CD4-positive, alpha-beta T cell (primary cell): ENCODE measurements around the gene KCNMA1. TPM values are rescaled to one million over a fixed set of nuclear protein-coding genes. Genes with fewer than 3 reads are reported as not detected.

Experiments
- ATAC-seq: fragments of 200-7000 bp; cut with Tn5 transposase; one replicate; pipeline ENCODE4 v1.10.0; 2022; ENCODE audit warnings: mild to moderate bottlenecking; ENCODE audit not compliant: poor library complexity
- CTCF ChIA-PET: fragments of 350-600 bp; sonication (Branson Sonifier 250); formaldehyde crosslinking; loops from one replicate; lab custom pipeline; 2021; ENCODE audit warnings: antibody characterized with exemption, inconsistent platforms; lab: Charles Lee
- POLR2A ChIA-PET: fragments of 350-600 bp; sonication (Branson Sonifier 250); formaldehyde crosslinking; loops from one replicate; lab custom pipeline; 2021; ENCODE audit warnings: antibody characterized with exemption, inconsistent platforms; lab: Charles Lee
- DNase-seq, 14 experiments: peaks; one replicate each; pipeline ENCODE4 v3.0.0-alpha.2; 2013 to 2020; ENCODE audit warnings: mixed read lengths in 2 of 14
- H3K27ac ChIP-seq, 2 donors: one replicate each; pipeline versions ENCODE4 v1.5.1 to v1.7.0; 2013; ENCODE audit warnings: low read length in 2 of 2, low read depth in 1 of 2, mild to moderate bottlenecking in 1 of 2
- H3K27me3 ChIP-seq, 2 experiments: 1 replicate in 1 of 2; 2 replicates in 1 of 2; pipeline versions ENCODE4 v1.6.1 to v1.7.0; 2013; ENCODE audit warnings: low read length in 2 of 2, control low read depth in 1 of 2, mild to moderate bottlenecking in 1 of 2, moderate library complexity in 1 of 2; ENCODE audit not compliant: insufficient read depth in 2 of 2, control insufficient read depth in 1 of 2
- H3K36me3 ChIP-seq: one replicate; pipeline ENCODE4 v1.6.1; 2013; ENCODE audit warnings: low read length, control low read depth; ENCODE audit not compliant: insufficient read depth
- H3K4me1 ChIP-seq: one replicate; pipeline ENCODE4 v1.6.1; 2013; ENCODE audit warnings: low read length, control low read depth; ENCODE audit not compliant: insufficient read depth
- H3K4me3 ChIP-seq: one replicate; pipeline ENCODE4 v1.5.1; 2013; ENCODE audit warnings: mild to moderate bottlenecking, low read length, moderate library complexity
- H3K9me3 ChIP-seq, 2 experiments: 1 replicate in 1 of 2; 2 replicates in 1 of 2; pipeline versions ENCODE4 v1.6.1 to v1.7.0; 2013; ENCODE audit warnings: low read length in 2 of 2, mild to moderate bottlenecking in 2 of 2, control low read depth in 1 of 2, moderate library complexity in 1 of 2; ENCODE audit not compliant: control insufficient read depth in 1 of 2, insufficient read depth in 1 of 2
- H3K27ac Mint-ChIP-seq: one replicate; pipeline ENCODE4 v1.8.0; 2020; ENCODE audit warnings: mixed read lengths
- H3K27me3 Mint-ChIP-seq: one replicate; pipeline ENCODE4 v1.8.0; 2021; ENCODE audit warnings: mixed read lengths
- H3K36me3 Mint-ChIP-seq: one replicate; pipeline ENCODE4 v1.8.0; 2021; ENCODE audit warnings: low read depth, mixed read lengths
- H3K4me1 Mint-ChIP-seq: one replicate; pipeline ENCODE4 v1.8.0; 2021; ENCODE audit warnings: low read depth, mixed read lengths
- H3K4me3 Mint-ChIP-seq: one replicate; pipeline ENCODE4 v1.8.0; 2020; ENCODE audit warnings: mild to moderate bottlenecking, mixed read lengths
- H3K9me3 Mint-ChIP-seq: one replicate; pipeline ENCODE4 v1.8.0; 2020; ENCODE audit warnings: mixed read lengths
- intact Hi-C, 2 experiments: fragments of 100-400 bp; cut with DNase I in 1 of 2; cut with micrococcal nuclease in 1 of 2; formaldehyde crosslinking; loops; one replicate each; pipeline versions ENCODE4 v1.15.1 to v1.9.0; 2023 to 2025; cut with DNase I, micrococcal nuclease
- total RNA-seq, 174 experiments: library from RNA in 2 of 174; stranded (reverse) in 2 of 174; gene quantifications; one replicate each; pipeline ENCODE4 v1.2.3 and lab custom pipeline; 2021 to 2026
- TF ChIP-seq, protein P1 (sequence below): fragments of 200-600 bp; IDR thresholded peaks from one replicate; pipeline ENCODE4 v1.8.0; 2022; ENCODE audit warnings: antibody characterized with exemption, mild to moderate bottlenecking

KCNMA1 gene
- total RNA-seq, 2 experiments from 2014 or later: not detected

- H3K36me3 ChIP-seq: no peaks in the 10 kb centered on the region
- Mint-ChIP-seq H3K4me3 (no peak overlapping the region), H3K4me1 (no peaks in the 10 kb centered on the region), H3K9me3 (no peaks in the 10 kb centered on the region), H3K27me3 (peaks cover 14% of the 10 kb centered on the region), H3K27ac (no peak overlapping the region), H3K36me3 (no peaks in the 10 kb centered on the region)
- CTCF ChIA-PET: no interaction called here
- peaks cover 0 to 3% of the 10 kb centered on the region in 2 experiments for H3K27me3 ChIP-seq
- H3K9me3 ChIP-seq: no peaks in the 10 kb centered on the region
- H3K4me1 ChIP-seq: no peaks in the 10 kb centered on the region
- no peak for DNase-seq
- intact Hi-C loops: no loop called here
- TF ChIP-seq, protein P1, sequence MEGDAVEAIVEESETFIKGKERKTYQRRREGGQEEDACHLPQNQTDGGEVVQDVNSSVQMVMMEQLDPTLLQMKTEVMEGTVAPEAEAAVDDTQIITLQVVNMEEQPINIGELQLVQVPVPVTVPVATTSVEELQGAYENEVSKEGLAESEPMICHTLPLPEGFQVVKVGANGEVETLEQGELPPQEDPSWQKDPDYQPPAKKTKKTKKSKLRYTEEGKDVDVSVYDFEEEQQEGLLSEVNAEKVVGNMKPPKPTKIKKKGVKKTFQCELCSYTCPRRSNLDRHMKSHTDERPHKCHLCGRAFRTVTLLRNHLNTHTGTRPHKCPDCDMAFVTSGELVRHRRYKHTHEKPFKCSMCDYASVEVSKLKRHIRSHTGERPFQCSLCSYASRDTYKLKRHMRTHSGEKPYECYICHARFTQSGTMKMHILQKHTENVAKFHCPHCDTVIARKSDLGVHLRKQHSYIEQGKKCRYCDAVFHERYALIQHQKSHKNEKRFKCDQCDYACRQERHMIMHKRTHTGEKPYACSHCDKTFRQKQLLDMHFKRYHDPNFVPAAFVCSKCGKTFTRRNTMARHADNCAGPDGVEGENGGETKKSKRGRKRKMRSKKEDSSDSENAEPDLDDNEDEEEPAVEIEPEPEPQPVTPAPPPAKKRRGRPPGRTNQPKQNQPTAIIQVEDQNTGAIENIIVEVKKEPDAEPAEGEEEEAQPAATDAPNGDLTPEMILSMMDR: no peak
- no peak overlapping the region for H3K27ac ChIP-seq
- POLR2A ChIA-PET: no interaction called here
- ATAC-seq: no peak
- H3K4me3 ChIP-seq: no peak overlapping the region
Observed at GRCh38 chr10:77127243-77127642, 510.4 kb downstream of the KCNMA1 start.

GRCh38 chr10:77125231-77125630 is 512.4 kb downstream of the KCNMA1 start:
- ChIA-PET CTCF (no interaction called here), POLR2A (no interaction called here)
- no peaks in the 10 kb centered on the region for H3K9me3 Mint-ChIP-seq
- Histone ChIP-seq H3K4me1 (no peaks in the 10 kb centered on the region), H3K9me3 (no peaks in the 10 kb centered on the region), H3K27me3 (peaks cover 0 to 3% of the 10 kb centered on the region in 2 experiments), H3K27ac (no peak overlapping the region), H3K4me3 (no peak overlapping the region), H3K36me3 (no peaks in the 10 kb centered on the region)
- no peaks in the 10 kb centered on the region for H3K4me1 Mint-ChIP-seq
- ATAC-seq: no peak
- peaks cover 9% of the 10 kb centered on the region for H3K27me3 Mint-ChIP-seq
- TF ChIP-seq, protein P1: no peak
- no peak overlapping the region for H3K27ac Mint-ChIP-seq
- no peak overlapping the region for H3K4me3 Mint-ChIP-seq
- no peak for DNase-seq
- intact Hi-C loops: no loop called here
- H3K36me3 Mint-ChIP-seq: no peaks in the 10 kb centered on the region

DNA sequence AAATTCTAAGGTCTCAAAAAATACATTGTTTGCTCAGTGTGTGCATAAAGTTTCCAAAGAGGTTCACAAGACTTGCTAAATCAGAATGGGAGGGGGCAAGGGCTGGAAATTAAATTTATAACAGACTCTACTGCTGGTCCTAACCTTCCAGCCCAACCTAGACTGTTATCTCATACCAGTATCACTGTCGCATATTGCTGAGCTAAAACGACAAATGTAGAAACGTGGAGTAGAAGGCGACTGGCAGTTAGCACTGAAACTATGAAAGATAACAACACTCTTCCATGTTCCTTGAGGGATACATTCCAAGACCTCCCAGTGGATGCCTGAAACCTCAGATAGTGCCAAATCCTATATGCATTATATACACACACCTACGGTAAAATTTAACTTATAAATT is 514.3 kb downstream of the KCNMA1 start:
- Histone ChIP-seq H3K27me3 (no peaks in the 10 kb centered on the region), H3K4me1 (no peaks in the 10 kb centered on the region), H3K36me3 (no peaks in the 10 kb centered on the region), H3K27ac (no peak overlapping the region), H3K9me3 (no peaks in the 10 kb centered on the region), H3K4me3 (no peak overlapping the region)
- ChIA-PET CTCF (no interaction called here), POLR2A (no interaction called here)
- Mint-ChIP-seq H3K9me3 (no peaks in the 10 kb centered on the region), H3K36me3 (no peaks in the 10 kb centered on the region), H3K4me1 (no peaks in the 10 kb centered on the region), H3K27ac (no peak overlapping the region), H3K4me3 (no peak overlapping the region), H3K27me3 (peaks cover 17% of the 10 kb centered on the region)
- intact Hi-C loops: no loop called here
- ATAC-seq: no peak
- TF ChIP-seq, protein P1: no peak
- DNase-seq: no peak
